T1000 (cell line): ENCODE data around the gene EYA2.

Experiments used
- DNase-seq: peaks from one replicate; lab custom pipeline; 2025; ENCODE audit warnings: mixed read lengths; lab: John Stamatoyannopoulos, UW

EYA2 gene

GRCh38 chr20:47036091-47036870 lies 141.6 kb downstream of the EYA2 start:
- no peak for DNase-seq

GRCh38 chr20:47038566-47039560 lies 144.2 kb downstream of the EYA2 start:
- no peak for DNase-seq

GRCh38 chr20:47040506-47041125 lies 146.0 kb downstream of the EYA2 start:
- no peak for DNase-seq

- no peak for DNase-seq
Observed at GRCh38 chr20:47041396-47041899, 146.8 kb downstream of the EYA2 start.

GRCh38 chr20:47042464-47042863 lies 147.8 kb downstream of the EYA2 start:
- no peak for DNase-seq

GRCh38 chr20:47043086-47043485 lies 148.4 kb downstream of the EYA2 start:
- no peak for DNase-seq

- no peak for DNase-seq
Observed at GRCh38 chr20:47044938-47045337, 150.3 kb downstream of the EYA2 start.

- no peak for DNase-seq
Observed at GRCh38 chr20:47048054-47048453, 153.4 kb downstream of the EYA2 start.

- DNase-seq, result no peak
Observed at GRCh38 chr20:47049771-47050170, 155.1 kb downstream of the EYA2 start.

GRCh38 chr20:47050996-47051395 lies 156.4 kb downstream of the EYA2 start:
- no peak for DNase-seq

GRCh38 chr20:47051936-47052526 lies 157.4 kb downstream of the EYA2 start:
- DNase-seq, result no peak

GRCh38 chr20:47054506-47054905 lies 159.9 kb downstream of the EYA2 start:
- DNase-seq, result no peak

GRCh38 chr20:47054945-47055344 lies 160.3 kb downstream of the EYA2 start:
- no peak for DNase-seq

- DNase-seq, result no peak
Observed at GRCh38 chr20:47055699-47056369, 161.2 kb downstream of the EYA2 start.

GRCh38 chr20:47057661-47058060 lies 163.0 kb downstream of the EYA2 start:
- no peak for DNase-seq

- DNase-seq, result no peak
Observed at GRCh38 chr20:47058236-47058635, 163.6 kb downstream of the EYA2 start.

GRCh38 chr20:47059536-47059935 lies 164.9 kb downstream of the EYA2 start:
- no peak for DNase-seq

- DNase-seq, result no peak
Observed at GRCh38 chr20:47061549-47061948, 166.9 kb downstream of the EYA2 start.

- DNase-seq, result no peak
Observed at GRCh38 chr20:47062226-47062890, 167.7 kb downstream of the EYA2 start.

- DNase-seq, result no peak
Observed at GRCh38 chr20:47063407-47063806, 168.8 kb downstream of the EYA2 start.

- no peak for DNase-seq
Observed at GRCh38 chr20:47063808-47064207, 169.2 kb downstream of the EYA2 start.
